HG03558 (cell line): Measurements from ENCODE around the gene CA5B.
"Not testable (repeated sequence)": the region's sequence is repeated elsewhere in the genome, so short reads cannot be mapped to it uniquely, and the experiment has no call there.

Experiments used
- ATAC-seq: cut with Tn5 transposase; IDR thresholded peaks from one replicate; pipeline ENCODE4 v1.9.1; 2021; ENCODE audit warnings: moderate number of reproducible peaks; ENCODE audit not compliant: unreplicated experiment; ENCODE audit errors: extremely low read depth

Gene CA5B

DNA sequence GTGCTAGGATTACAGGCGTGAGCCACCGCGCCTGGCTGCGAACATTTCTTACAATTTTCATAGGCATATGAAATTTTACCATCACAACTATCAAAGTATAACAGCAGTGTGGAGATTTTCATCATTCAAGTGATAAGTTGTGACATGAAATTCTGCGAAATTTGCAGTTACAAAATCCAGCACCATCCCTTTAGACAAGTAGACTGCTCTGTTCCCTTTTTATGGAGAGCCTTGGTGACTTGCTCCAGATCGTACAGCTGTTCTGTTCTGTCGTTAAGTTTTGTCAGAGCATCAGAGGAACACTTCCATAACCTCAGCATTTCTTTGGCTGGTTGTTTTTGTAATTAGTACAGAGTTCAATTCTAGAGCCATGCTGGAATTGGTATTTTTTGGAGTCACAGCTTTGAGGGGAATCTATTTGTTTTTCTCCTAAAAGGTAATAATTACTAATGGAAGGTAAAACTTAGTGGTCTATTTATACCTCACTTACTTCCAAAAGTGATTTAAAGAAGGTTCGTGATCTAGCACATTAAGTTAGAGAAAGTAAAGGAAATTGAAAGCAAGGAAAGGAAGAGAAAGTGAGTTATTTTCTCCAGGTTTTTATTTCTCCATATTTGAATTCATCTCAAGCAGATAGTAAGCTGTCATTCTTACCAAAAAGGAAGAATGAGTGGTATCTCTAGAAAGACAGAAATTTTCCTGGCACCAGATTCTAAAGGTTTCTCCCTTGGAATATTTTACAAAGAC, 74.3 kb downstream of the CA5B start:
- ATAC-seq: no peak

DNA sequence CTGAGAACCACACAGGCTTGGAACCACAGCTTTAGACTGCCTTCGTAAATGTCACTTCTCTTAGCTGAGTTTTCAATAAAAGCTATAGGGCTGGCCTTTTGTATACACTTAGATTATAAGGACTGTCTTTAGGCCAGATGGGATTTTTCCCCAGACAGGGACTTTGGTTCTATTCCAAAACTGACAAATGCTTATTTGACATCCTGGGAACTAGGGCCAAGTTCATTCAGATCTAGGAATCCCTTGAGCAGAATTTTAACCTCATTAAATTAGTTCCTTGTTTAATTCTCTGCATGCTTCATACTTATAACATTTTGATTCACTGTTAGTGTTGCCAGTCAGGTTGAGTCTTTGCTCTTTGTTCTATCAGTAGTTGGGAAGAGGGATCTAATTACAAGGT, 75.3 kb downstream of the CA5B start:
- ATAC-seq: no peak

DNA sequence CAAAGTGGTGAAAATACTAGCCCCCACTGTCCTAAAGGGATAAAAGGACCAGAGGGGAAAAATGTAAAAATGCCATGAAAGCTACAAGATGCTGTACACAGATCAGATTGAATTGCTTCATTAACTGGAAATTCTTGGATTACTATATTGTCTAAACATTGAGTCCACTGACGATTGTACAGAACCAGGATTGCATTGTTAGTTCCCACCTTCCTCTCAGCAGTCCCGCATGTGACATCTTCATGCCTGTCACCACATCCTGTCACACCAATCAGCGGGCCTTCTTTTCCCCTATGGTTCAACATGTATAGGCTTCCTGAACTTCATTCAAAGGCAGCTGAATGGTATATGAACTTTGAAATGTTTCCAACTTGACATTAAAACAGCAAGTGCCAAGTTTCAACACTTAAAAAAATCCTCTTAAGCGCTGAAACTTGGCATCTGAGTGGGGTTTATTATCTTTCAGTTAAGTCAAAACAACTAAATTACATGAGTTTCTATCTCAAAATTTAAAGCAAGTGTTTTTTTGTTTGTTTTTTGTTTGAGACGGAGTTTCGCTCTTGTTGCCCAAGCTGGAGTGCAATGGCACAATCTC, 76.8 kb downstream of the CA5B start:
- no peak for ATAC-seq

DNA sequence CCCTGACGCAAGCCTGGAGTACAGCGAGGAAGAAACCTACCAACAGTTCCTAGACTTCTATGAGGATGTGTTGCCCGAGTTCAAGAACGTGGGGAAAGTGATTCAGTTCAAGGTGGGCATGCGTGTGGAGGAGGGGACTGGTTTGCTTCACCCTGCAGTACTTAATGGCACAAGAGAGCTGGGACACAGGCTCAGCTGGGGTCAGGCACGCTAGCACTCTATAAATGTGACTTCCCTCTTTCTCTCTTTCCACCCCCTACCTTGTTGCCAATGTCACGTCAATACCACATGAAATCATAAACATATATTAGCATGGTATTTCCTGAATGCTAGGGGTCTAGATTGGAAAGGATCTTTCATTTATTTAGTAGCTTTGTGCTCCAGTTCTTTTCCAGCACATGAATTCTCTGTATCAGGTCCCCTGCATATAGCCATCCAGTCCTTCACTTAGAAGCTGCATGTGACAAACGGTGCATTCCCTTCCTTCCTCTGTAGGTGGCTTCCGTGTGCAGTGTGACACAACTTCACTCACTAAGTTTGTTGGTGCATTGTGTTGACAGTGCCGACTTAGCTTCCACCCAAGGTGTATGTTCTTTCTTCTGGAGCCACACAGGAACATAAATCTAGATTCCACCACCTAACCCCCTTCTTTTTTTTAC, 77.8 kb downstream of the CA5B start:
- peak; percentile 70 for ATAC-seq

DNA sequence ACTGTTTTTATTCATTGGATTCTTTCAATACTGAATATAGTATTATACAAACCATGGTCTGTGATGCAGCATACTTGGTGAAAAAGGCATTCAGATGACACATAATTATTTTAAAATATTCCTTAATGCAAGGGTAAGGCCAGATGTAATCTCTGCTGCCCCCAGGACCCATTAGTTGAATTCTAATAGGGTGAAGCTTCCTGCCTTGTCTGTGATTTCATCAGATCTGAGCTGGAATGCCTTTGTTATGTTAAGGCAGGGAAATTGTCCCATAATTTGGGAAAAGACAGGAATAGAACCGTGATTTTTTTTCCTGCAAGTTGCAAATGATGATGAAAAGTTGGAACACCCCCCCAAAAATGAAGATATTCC, 78.4 kb downstream of the CA5B start:
- no peak for ATAC-seq

DNA sequence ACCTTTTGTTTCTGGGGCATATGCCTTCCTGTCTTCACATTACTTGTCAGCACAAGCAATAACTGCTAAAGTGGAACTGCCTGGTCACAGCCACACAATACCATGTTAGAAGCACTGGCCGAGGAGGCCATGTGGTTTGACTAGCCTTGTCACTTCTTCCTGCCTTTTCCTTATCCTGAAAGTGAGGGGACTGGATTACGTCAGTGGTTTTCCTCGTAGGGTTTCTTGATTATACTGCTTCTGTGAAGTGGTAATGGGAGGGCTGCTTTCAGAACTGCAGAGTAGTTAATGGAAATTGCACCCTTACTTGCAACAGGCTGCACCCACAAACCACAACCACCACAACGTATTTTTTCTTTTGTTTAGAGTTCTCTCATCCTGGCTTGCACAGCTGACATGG, 78.8 kb downstream of the CA5B start:
- ATAC-seq: no peak

DNA sequence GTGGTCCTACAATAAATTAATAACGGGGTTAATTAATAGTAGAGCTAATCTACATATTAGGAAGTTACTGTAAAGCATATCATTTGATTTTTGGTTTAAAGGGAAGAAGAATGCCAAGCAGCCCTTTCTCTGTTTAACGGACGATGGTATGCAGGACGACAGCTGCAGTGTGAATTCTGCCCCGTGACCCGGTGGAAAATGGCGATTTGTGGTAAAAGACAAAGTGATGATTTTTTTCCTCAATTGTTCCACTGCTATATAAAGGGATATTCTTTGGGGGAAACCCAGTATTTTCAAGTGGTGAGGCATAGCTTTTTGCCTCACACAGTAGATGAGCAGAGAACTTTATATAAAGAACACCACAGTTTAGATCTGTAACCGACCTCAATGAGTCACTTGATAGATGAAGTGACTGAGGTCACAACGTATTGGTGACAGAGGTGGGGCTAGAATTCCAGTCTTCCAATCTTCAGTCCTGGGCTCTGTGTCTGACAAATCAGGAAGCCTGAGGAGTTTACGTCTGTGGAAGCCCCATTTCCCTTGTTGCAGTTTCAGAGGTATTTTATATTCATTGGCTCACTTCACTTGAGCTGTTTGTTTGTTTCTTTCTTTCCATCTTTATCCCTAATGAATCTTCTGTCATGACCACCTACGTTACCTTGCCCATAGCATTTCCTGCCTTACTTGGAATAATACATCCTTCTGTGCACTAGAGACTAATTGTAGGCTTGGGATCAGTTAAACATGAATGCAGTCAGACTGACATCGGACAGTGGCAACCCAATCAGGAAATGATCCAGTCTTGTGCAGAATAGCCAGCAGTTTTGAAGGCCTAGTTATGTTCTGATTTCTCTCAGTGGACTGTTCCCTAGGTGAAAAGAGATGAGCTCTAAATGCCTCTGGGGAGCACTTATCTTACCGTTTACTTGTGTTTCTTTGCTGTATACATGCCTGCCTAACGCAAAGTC, 82.3 kb downstream of the CA5B start:
- no peak for ATAC-seq

DNA sequence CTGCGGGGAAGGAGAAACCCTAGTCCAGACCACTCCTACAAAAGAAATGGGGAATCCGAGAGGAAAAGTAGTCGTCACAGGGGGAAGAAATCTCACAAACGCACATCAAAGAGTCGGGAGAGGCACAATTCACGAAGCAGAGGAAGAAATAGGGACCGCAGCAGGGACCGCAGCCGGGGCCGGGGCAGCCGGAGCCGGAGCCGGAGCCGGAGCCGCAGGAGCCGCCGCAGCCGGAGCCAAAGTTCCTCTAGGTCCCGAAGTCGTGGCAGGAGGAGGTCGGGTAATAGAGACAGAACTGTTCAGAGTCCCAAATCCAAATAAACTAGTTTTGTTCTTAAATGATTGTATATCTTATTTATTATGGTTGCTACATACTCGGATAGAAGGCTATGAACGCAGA, 84.9 kb downstream of the CA5B start:
- no peak for ATAC-seq

DNA sequence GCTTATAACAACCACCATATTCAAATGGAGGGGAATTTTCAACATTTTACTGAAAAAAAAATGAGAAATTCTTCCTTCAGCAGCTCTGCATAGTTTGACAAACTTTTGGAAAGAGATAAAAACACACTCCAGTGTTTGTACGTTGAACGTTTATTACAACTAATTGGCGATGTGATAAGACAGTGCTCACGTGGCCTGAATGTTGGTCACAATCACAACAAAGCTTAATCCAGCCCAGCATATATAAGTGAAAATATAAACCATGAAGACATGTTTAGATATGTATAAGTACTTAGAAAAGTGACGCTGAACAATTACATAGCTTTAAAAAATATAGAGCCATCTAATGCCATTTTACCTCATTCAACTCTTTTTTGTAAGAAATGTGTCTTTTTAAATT, 87.9 kb downstream of the CA5B start:
- no peak for ATAC-seq

DNA sequence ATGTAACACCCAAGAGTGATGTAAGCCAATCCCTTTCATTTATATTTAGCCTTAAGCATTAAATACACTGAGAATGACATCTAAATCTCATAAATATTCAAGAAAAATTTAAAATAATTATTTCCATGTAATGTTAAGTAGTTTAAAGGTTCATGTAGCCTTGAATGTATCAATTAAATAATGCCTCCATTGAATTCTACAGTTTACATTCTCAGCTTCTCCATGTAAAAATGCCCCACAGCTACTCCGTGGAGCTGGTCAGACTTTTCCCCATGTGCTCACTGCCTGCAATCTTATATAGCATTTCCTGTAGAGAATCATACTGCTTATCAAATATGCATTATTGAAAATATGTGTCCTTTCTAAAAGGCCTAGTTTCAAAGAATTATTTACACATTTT, 91.1 kb downstream of the CA5B start:
- ATAC-seq: no peak

DNA sequence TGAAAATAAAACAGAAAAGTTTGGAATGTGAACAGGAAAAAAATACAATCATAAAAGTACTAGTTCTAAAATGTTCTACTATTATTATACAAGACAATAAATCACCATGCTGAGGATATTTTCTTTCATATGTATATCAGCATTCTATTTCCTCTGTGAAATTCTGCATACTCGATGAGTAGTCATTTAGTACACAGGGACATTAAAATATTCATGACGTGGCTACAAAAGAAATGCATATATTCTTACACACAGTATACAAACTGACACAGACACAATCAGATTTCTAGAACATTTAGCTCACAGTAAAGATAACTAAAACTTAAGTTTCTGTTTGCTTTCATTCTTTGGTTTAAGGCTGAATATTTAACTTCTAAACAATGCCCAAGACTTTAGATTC, 93.3 kb downstream of the CA5B start:
- not testable (repeated sequence) for ATAC-seq

DNA sequence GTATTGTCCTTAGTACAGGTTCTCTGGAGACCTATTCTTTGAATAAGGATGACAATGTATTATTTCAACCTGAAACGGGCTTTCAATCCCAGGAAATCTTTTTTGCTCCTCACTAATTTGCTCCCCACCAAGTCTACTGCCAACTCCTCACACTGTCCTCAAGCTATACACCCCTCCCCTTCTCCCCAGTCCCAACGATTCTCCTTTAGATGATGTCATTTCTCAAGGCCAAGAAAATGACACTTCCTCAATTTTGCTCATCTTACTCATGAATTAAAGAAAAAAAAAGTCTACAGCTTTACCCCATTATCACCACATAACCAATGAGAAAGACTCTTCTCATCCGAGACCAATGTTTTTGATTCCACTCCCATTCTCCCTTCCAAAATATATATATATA, 96.0 kb downstream of the CA5B start:
- no peak for ATAC-seq

DNA sequence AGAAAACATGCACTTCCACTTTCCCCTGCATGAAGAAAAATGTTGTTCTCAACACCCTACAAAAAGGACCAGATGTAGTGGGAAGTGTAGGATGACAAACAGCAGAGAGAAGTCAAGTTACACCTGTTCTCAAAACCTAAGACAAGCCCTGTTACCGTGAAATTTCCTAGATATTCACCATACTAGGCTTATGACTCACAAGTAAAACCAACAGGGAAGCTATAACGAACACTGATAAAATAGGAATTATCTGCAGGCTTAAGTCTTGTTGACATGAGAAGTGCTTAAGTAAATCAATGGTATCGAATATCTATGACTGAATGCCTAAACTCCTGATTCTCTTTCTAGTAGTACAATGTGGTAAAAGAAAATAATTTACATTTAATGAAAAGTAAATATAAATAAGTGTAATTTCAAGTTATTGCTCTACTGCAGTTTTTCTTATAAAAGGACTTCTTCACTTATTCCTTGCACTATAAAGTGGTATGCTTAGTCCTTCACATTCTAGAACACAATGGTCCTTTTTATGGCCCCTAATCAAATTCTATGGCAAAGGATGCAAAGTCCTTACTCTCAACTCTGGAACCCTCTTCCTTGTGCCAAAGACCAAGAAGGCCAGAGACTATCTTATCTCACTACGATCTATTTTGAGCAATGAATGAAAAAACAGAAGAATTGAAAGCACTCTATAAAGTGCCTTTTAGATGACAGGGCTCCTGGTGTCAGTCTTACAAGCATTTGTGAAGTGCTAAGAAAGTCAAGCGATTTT, 96.9 kb downstream of the CA5B start:
- no peak for ATAC-seq
